Measurements from ENCODE around the gene CYBA.

DNA sequence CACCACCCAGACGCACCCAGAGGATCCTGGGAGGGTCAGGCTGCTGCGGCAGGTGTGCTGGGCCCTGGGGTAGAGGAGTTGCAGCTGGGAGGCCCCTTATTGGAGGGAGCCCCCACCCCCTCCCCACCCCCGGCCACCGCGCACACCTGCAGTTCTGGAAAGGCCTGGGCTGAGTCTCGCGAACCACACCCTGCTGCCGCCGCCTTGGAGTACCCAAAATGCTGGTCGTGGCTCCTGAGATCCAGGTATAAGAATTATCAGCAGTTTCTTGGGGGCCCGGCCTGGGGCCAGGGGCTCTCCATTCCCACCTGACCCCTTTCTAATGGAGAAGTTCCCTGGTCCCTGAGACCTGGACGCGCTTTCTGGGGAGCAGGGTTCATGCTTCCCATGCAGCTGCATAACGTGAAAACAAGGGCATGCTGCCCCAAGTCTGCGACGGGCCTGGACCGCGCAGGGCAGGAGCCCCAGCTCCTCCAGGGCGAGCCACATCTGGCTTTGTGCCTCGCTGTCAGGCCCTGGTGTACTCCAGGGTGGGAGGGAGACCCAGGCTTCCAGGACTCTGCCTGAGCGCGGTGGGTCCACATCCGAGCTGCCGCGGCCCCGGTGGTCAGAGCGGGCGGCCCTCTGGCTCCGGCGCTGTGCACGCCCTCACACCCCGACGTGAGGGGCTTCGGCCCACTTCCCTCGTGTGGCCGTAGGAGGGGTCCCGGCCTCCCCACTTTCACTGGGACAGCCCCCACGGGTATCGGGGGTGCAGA lies 42.7 kb upstream of the CYBA start:
- TF ChIP-seq, protein P1, sequence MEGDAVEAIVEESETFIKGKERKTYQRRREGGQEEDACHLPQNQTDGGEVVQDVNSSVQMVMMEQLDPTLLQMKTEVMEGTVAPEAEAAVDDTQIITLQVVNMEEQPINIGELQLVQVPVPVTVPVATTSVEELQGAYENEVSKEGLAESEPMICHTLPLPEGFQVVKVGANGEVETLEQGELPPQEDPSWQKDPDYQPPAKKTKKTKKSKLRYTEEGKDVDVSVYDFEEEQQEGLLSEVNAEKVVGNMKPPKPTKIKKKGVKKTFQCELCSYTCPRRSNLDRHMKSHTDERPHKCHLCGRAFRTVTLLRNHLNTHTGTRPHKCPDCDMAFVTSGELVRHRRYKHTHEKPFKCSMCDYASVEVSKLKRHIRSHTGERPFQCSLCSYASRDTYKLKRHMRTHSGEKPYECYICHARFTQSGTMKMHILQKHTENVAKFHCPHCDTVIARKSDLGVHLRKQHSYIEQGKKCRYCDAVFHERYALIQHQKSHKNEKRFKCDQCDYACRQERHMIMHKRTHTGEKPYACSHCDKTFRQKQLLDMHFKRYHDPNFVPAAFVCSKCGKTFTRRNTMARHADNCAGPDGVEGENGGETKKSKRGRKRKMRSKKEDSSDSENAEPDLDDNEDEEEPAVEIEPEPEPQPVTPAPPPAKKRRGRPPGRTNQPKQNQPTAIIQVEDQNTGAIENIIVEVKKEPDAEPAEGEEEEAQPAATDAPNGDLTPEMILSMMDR (IDR thresholded peaks at IDR 0.05; ENCODE audit: low read depth, low read length), result no peak
- no peak for TF ChIP-seq EZH2phosphoT487 (IDR thresholded peaks at IDR 0.05; ENCODE audit: low read depth)

Measured in OCI-LY3 (cell line).